ENCODE measurements around the gene TEX10. TPM values are rescaled to one million over a fixed set of nuclear protein-coding genes. Genes with fewer than 3 reads are reported as not detected.
A peak's percentile ranks its signal among the peaks of the same experiment; 100 is the strongest.

Gene TEX10
- total RNA-seq, 2 donors from 2014 or later: 44.7 to 49.4 TPM

- Histone ChIP-seq H3K4me1 (ENCODE audit: control insufficient read depth, insufficient read depth, low read length) (no peaks in the 10 kb centered on the region), H3K4me3 (ENCODE audit: low read length) (no peak overlapping the region), H3K27me3 (ENCODE audit: control insufficient read depth, insufficient read depth, low read length, poor library complexity, severe bottlenecking) (no peaks in the 10 kb centered on the region), H3K9me3 (ENCODE audit: control insufficient read depth, low read length) (peaks cover 46% of the 10 kb centered on the region), H3K9ac (ENCODE audit: extremely low read depth, low read length, poor library complexity, severe bottlenecking) (no peak overlapping the region), H3K27ac (ENCODE audit: low read depth, low read length) (no peak overlapping the region), H3K36me3 (ENCODE audit: control insufficient read depth, insufficient read depth, low read length) (peaks cover 91% of the 10 kb centered on the region)
- no peaks in the 10 kb centered on the region for H3K27me3 Mint-ChIP-seq (ENCODE audit: insufficient read depth)
- no peak for TF ChIP-seq CTCF (conservative IDR thresholded peaks at IDR 0.05)
- peaks cover 13% of the 10 kb centered on the region for H3K9me3 Mint-ChIP-seq
- H3K27ac Mint-ChIP-seq: no peak overlapping the region
- no peak for DNase-seq
- H3K4me1 Mint-ChIP-seq: peaks cover 9% of the 10 kb centered on the region
- H3K36me3 Mint-ChIP-seq (ENCODE audit: low read depth): peaks cover 93% of the 10 kb centered on the region
- no peak overlapping the region for H3K4me3 Mint-ChIP-seq
- 93% methylated on average over 2 of the region's 2 CpGs; no CpG with 5 or more reads in 1 of the 2 experiments for WGBS, 2 experiments (ENCODE audit: insufficient coverage in 1 of 2, insufficient read length in 1 of 2)
These were observed 45.7 kb downstream of the TEX10 start for GRCh38 chr9:100307080-100307479.

- H3K27me3 ChIP-seq (ENCODE audit: control insufficient read depth, insufficient read depth, low read length, poor library complexity, severe bottlenecking): no peaks in the 10 kb centered on the region
- peaks cover 93% of the 10 kb centered on the region for H3K36me3 Mint-ChIP-seq (ENCODE audit: low read depth)
- no peaks in the 10 kb centered on the region for H3K27me3 Mint-ChIP-seq (ENCODE audit: insufficient read depth)
- H3K4me3 Mint-ChIP-seq: no peak overlapping the region
- no peaks in the 10 kb centered on the region for H3K4me1 ChIP-seq (ENCODE audit: control insufficient read depth, insufficient read depth, low read length)
- 76 to 100% methylated on average over 1 of the region's 1 CpG for whole genome bisulfite sequencing, 2 experiments (ENCODE audit: insufficient coverage in 1 of 2, insufficient read length in 1 of 2)
- H3K4me3 ChIP-seq (ENCODE audit: low read length): no peak overlapping the region
- H3K36me3 ChIP-seq (ENCODE audit: control insufficient read depth, insufficient read depth, low read length): peaks cover 91% of the 10 kb centered on the region
- no peak overlapping the region for H3K27ac Mint-ChIP-seq
- no peak for TF ChIP-seq CTCF (conservative IDR thresholded peaks at IDR 0.05)
- peaks cover 7% of the 10 kb centered on the region for H3K9me3 Mint-ChIP-seq
- DNase-seq: no peak
- no peak overlapping the region for H3K9ac ChIP-seq (ENCODE audit: extremely low read depth, low read length, poor library complexity, severe bottlenecking)
- H3K9me3 ChIP-seq (ENCODE audit: control insufficient read depth, low read length): peaks cover 38% of the 10 kb centered on the region
- peaks cover 9% of the 10 kb centered on the region for H3K4me1 Mint-ChIP-seq
- H3K27ac ChIP-seq (ENCODE audit: low read depth, low read length): no peak overlapping the region
These were observed 46.5 kb downstream of the TEX10 start for GRCh38 chr9:100306283-100306682.

GRCh38 chr9:100303747-100304146 is 49.0 kb downstream of the TEX10 start:
- H3K4me3 Mint-ChIP-seq: no peak overlapping the region
- Histone ChIP-seq H3K9me3 (ENCODE audit: control insufficient read depth, low read length) (peaks cover 35% of the 10 kb centered on the region), H3K27me3 (ENCODE audit: control insufficient read depth, insufficient read depth, low read length, poor library complexity, severe bottlenecking) (no peaks in the 10 kb centered on the region), H3K36me3 (ENCODE audit: control insufficient read depth, insufficient read depth, low read length) (peaks cover 89% of the 10 kb centered on the region), H3K9ac (ENCODE audit: extremely low read depth, low read length, poor library complexity, severe bottlenecking) (no peak overlapping the region), H3K4me3 (ENCODE audit: low read length) (no peak overlapping the region), H3K4me1 (ENCODE audit: control insufficient read depth, insufficient read depth, low read length) (no peaks in the 10 kb centered on the region), H3K27ac (ENCODE audit: low read depth, low read length) (no peak overlapping the region)
- WGBS, 2 experiments (ENCODE audit: insufficient coverage in 1 of 2, insufficient read length in 1 of 2): 80 to 90% methylated on average over 1 to 3 of the region's 3 CpGs
- H3K27ac Mint-ChIP-seq: peak overlapping the region; percentile 64
- no peak for TF ChIP-seq CTCF (conservative IDR thresholded peaks at IDR 0.05)
- H3K9me3 Mint-ChIP-seq: peaks cover 7% of the 10 kb centered on the region
- no peak for DNase-seq
- no peaks in the 10 kb centered on the region for H3K27me3 Mint-ChIP-seq (ENCODE audit: insufficient read depth)
- H3K4me1 Mint-ChIP-seq: peaks cover 9% of the 10 kb centered on the region
- H3K36me3 Mint-ChIP-seq (ENCODE audit: low read depth): peaks cover 81% of the 10 kb centered on the region

Data from endodermal cell (in vitro differentiated cells).